COLO829 (cell line): ENCODE data around the gene CHFR.
"Not testable (repeated sequence)": the region's sequence is repeated elsewhere in the genome, so short reads cannot be mapped to it uniquely, and the experiment has no call there.

Source experiments
- DNase-seq: peaks from one replicate; pipeline ENCODE4 v3.0.0; 2012; ENCODE audit warnings: low spot score

CHFR gene

DNA sequence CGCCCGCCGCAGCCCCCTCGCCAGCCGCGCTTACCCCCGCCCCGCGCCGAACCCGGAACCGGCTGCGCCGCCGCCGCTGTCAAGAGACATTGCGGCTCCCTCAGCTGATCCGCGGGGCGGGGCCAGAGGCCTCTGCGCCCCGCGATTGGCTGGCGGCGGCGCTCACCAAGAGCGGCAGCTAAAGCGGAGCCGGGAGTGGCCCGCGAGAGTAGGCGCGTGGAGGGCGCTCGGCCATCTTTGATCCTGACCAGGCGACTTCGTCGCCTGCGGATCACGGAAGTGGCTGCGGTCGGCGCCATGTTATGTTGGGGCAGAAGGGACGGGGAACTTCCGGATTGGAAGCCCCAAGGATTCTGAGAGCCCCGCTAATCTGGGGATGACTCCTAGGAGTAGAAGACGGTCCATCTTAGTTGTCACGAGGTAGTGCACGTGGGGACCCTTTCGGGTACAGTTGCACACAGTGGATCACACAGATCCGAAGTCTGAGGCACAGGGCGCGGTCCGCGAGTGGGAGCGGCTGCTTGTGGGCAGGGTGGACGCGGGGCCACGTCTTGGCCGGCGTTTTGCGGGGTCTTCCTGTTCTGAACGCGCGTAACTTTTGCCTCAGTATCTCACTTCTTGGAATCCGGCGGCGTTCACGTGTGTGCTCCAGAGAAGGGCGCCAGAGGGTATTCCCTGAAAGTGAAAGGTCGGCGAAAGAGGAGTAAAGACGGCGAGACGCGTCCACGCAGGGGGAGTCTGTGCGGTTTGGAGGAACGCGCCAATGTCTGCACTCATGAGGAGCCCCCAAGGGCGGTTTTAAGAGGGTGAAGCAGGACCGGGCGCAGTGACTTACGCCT is at the start of gene CHFR:
TSS of gene CHFR (minus strand) at position 93 of the 839 bp plus-strand sequence. CDS start 277 bp downstream, outside the sequence.
- peak; percentile 88 for DNase-seq

GRCh38 chr12:132936921-132937320 is 49.5 kb upstream of the CHFR start:
- DNase-seq: not testable (repeated sequence)

DNA sequence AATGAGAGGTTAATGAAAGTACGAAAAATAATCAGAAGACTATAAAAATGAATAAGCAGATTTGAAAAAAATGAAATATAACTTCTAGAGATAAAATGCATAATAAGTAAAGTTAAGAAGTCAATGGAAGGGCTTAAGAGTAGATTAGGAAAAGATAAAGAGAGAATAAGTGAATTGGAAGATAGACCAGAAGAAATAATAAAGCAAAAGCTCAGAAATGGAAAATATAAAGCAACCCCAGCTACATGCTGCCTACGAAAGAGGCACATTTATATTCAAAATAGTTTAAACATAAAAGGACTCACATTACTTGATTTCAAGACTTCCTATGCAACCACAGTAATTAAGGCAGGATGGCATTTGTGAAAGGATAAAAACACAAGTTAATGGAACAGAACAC is 48.8 kb upstream of the CHFR start:
- no peak for DNase-seq

GRCh38 chr12:132926415-132926833 is 39.0 kb upstream of the CHFR start:
- DNase-seq: no peak

DNA sequence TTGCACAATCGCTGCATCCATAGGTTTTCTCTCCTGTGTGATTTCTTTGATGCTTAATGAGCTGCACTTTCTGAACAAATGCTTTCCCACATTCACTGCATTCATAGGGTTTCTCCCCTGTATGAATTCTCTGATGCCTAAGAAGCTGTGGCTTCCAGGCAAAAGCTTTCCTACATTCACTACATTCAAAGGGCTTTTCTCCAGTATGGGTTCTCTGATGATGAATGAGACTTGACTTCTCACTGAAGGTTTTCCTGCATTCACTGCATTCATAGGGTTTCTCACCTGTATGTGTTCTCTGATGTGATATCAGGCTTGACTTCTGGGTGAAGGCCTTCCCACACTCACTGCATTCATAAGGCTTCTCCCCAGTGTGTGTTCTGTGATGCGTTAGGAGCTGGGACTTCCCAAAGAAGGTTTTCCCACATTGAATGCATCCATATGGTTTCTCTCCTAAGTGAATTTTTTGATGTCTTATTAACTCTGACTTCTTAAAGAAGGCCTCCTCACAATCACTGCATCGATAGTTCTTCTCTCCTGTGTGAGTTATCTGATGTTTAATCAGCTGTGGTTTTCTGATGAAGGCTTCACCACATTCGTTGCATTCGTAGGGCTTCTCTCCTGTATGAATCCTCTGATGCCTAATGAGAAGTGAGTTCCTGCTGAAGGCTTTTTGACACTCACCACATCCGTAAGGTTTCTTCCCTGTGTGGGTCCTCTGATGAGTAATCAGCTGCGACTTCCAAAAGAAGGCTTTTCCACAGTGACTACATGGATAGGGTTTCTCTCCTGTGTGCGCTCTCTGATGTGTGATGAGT is 38.4 kb upstream of the CHFR start:
- DNase-seq: no peak

- DNase-seq: no peak
Measured at GRCh38 chr12:132924356-132924755, 37.0 kb upstream of the CHFR start.

- DNase-seq: no peak
Measured at GRCh38 chr12:132923356-132923909, 36.0 kb upstream of the CHFR start.

- no peak for DNase-seq
Measured at GRCh38 chr12:132922676-132923075, 35.3 kb upstream of the CHFR start.

- DNase-seq: no peak
Measured at GRCh38 chr12:132921685-132922084, 34.3 kb upstream of the CHFR start.

- DNase-seq: no peak
Measured at GRCh38 chr12:132918680-132919079, 31.3 kb upstream of the CHFR start.

DNA sequence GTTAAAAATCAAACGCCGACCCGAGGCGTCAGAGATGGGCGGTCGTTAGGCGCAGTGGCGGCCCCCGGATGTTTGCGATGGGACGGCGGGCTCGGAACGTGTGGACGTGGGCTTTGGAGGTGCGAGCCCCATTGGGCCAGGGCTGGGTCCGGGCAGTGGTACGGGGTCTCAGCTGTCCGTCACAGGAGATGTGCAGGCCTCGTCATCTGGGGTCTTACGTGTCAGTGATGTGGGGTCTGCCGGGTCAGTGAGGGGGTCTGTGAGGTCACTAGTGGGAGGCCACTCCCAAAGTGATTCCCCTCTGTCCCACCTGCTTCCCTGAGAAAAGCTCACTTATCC is 21.6 kb upstream of the CHFR start:
- DNase-seq: no peak

GRCh38 chr12:132908145-132909029 is 21.0 kb upstream of the CHFR start:
- DNase-seq: peak; percentile 93

GRCh38 chr12:132907789-132908144 is 20.4 kb upstream of the CHFR start:
- not testable (repeated sequence) for DNase-seq

DNA sequence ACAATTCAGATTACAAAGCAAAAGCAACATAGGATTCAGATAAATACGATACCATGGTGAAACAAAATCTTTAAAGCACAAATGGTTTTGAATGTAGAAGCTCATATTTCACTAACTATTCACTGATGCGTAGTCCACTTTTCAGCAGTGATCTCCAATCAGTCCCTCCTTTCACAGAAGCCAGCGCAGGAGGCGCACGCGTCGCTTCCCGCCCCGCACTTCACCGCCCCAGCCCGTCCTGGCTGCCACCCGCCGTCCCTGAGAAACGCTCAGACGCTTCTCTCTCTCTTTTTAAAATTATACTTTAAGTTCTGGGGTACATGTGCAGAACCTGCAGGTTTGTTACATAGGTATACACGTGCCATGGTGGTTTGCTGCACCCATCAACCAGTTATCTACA is 19.8 kb upstream of the CHFR start:
- DNase-seq: no peak

DNA sequence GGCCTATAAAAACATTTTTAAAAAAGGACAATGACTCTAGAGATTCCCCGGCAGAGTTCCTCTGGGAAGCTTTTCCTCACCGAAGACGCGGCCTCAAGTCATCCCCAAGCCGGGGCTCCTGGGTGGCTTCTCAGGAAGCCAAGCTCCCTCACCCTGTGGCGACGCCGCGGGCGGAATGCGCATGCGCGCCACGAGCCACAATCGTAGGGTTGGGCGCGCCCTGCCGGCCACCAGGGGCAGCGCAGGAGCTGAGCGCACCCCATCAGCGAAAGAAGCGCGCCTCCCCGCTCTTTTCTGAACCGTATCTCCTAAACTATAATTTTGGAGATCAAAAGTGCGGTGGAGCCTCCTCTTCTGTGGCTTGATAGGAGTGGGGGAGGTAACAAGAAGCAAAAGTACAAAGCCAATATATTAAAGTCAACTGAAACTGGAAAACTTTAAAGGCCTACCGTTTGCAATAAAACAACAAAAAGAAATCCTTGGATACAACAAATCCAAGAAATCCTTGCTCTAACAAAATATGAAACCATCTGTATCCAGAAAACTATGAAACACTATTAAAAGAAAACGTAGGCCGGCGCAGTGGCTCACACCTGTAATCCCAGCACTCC is 17.4 kb upstream of the CHFR start:
- DNase-seq: peak; percentile 22

DNA sequence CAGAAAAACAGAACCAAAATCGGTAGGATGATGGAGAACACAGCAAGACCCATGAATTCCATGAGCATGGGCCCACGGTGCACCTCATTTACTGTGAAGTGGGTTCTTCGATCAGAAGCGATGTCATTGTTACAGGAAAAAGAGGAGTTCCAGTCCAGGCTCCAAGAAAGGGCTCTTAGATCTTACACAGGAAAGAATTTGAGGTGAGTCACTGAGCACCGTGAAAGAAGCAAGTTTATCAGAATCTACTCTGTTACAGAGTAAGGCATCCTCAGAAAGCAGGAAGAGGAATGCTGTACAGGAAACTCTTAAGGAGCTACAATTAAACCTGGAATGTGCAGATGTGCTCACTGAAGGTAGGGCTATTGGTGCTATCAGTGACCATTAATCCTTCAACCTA is 11.6 kb upstream of the CHFR start:
- DNase-seq: no peak

GRCh38 chr12:132888852-132889251 is 1.4 kb upstream of the CHFR start:
- no peak for DNase-seq

DNA sequence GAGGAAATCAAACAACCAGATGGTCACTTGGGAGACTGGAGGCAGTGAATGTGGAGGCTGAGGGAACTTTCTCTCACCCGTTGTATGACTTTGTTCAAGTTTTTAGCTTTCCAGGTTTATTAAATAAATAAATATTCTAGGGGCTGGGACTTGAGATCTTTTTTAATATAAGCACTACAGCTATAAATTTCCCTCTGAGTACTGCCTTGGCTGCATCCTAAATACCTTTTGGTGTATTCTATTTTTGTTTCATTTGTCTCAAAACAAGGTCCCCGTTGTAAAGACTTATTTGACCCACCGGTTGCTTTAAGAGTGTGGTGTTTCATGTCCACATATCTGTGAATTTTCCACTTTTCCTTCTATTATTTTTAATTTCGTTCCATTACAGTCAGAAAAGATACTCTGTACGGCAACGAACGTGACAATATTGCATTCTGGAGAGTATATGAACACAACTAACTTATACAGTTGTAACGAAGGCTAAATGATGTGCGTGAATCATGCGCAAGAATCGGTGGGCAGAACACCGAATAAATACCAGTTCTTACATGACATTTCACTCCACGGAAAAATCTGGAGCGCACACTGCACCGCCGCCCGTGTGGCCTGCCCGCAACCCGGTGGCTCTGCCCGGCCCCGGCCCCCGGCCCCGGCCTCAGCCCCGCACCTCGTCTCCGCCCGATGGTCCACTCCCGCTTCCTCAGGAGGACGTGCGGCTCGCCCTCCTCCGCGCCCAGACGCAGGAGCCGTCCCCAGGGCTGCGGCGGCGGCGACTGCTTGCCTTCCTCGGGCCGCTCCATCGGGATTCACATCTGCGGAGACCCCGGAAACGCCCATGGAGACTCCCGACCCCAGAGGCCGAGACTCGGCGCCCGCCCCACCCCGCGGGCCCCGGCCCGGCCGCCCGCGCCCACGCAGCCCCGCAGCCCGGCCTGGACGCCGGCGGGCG is 602 bp downstream of the CHFR start:
- no peak for DNase-seq

- no peak for DNase-seq
Measured at GRCh38 chr12:132881818-132882217, 5.6 kb downstream of the CHFR start.

GRCh38 chr12:132874620-132875019 is 12.8 kb downstream of the CHFR start:
- not testable (repeated sequence) for DNase-seq
